GM18517 (cell line): Measurements from ENCODE around the gene IRAK2.
"Not testable (repeated sequence)": the region's sequence is repeated elsewhere in the genome, so short reads cannot be mapped to it uniquely, and the experiment has no call there.

Experiments
- ATAC-seq: cut with Tn5 transposase; IDR thresholded peaks from one replicate; pipeline ENCODE4 v1.9.1; 2021; ENCODE audit warnings: mild to moderate bottlenecking, moderate library complexity; ENCODE audit not compliant: unreplicated experiment

Gene IRAK2

GRCh38 chr3:10248984-10249748 is 84.4 kb downstream of the IRAK2 start:
- no peak for ATAC-seq

- no peak for ATAC-seq
Observed at GRCh38 chr3:10249833-10250232, 85.1 kb downstream of the IRAK2 start.

GRCh38 chr3:10251006-10251405 is 86.3 kb downstream of the IRAK2 start:
- no peak for ATAC-seq

GRCh38 chr3:10253731-10254130 is 89.0 kb downstream of the IRAK2 start:
- ATAC-seq, result no peak

GRCh38 chr3:10255835-10256234 is 91.1 kb downstream of the IRAK2 start:
- ATAC-seq, result no peak

GRCh38 chr3:10259036-10259435 is 94.3 kb downstream of the IRAK2 start:
- ATAC-seq, result no peak

- no peak for ATAC-seq
Observed at GRCh38 chr3:10259798-10260197, 95.1 kb downstream of the IRAK2 start.

GRCh38 chr3:10260211-10260701 is 95.5 kb downstream of the IRAK2 start:
- no peak for ATAC-seq

- no peak for ATAC-seq
Observed at GRCh38 chr3:10262027-10262426, 97.3 kb downstream of the IRAK2 start.

- ATAC-seq, result no peak
Observed at GRCh38 chr3:10263646-10264363, 99.1 kb downstream of the IRAK2 start.

- no peak for ATAC-seq
Observed at GRCh38 chr3:10265833-10266232, 101.1 kb downstream of the IRAK2 start.

- ATAC-seq, result not testable (repeated sequence)
Observed at GRCh38 chr3:10266936-10267335, 102.2 kb downstream of the IRAK2 start.

GRCh38 chr3:10268116-10268515 is 103.4 kb downstream of the IRAK2 start:
- no peak for ATAC-seq

- ATAC-seq, result no peak
Observed at GRCh38 chr3:10268930-10269329, 104.2 kb downstream of the IRAK2 start.

GRCh38 chr3:10269443-10269842 is 104.7 kb downstream of the IRAK2 start:
- no peak for ATAC-seq

- ATAC-seq, result not testable (repeated sequence)
Observed at GRCh38 chr3:10272476-10272875, 107.8 kb downstream of the IRAK2 start.

GRCh38 chr3:10272977-10273376 is 108.3 kb downstream of the IRAK2 start:
- no peak for ATAC-seq

- no peak for ATAC-seq
Observed at GRCh38 chr3:10273702-10274305, 109.1 kb downstream of the IRAK2 start.

- ATAC-seq, result no peak
Observed at GRCh38 chr3:10274601-10275000, 109.9 kb downstream of the IRAK2 start.

GRCh38 chr3:10277115-10277625 is 112.5 kb downstream of the IRAK2 start:
- ATAC-seq, result no peak

- no peak for ATAC-seq
Observed at GRCh38 chr3:10278501-10278900, 113.8 kb downstream of the IRAK2 start.
